OCI-LY3 (cell line): Measurements from ENCODE around the gene FEM1B.

Experiments used
- CTCF ChIP-seq: fragments of 200-600, 300-600 bp; sonication (generic); IDR thresholded peaks from 2 replicates; pipeline ENCODE4 v1.5.1; 2014; ENCODE audit warnings: antibody characterized with exemption, low read length, low read depth
- EZH2phosphoT487 ChIP-seq: fragments of 200-600 bp; shearing (Covaris generic); IDR thresholded peaks from 2 replicates; pipeline ENCODE4 v1.6.1; 2018; ENCODE audit warnings: antibody characterized with exemption, mixed run types, low read depth

GRCh38 chr15:68259883-68260282 is 17.7 kb upstream of the FEM1B start:
- TF ChIP-seq CTCF (no peak), EZH2phosphoT487 (no peak)
